GM12864 (cell line): ENCODE data around the gene MACROD2.

Source experiments
- DNase-seq: peaks from one replicate; pipeline ENCODE4 v3.0.0-alpha.2; 2011; ENCODE audit warnings: low read depth
- H3K4me3 ChIP-seq: 2 replicates; pipeline ENCODE4 v1.5.1; 2011; ENCODE audit warnings: mild to moderate bottlenecking, low read depth, low read length, control low read depth
- CTCF ChIP-seq: IDR thresholded peaks from 2 replicates; pipeline ENCODE4 v1.5.1; 2011; ENCODE audit warnings: low read depth, mild to moderate bottlenecking, moderate library complexity, low read length, control low read depth, inconsistent platforms; ENCODE audit errors: missing control alignments

MACROD2 gene

GRCh38 chr20:15332711-15333160, 1337.4 kb downstream of the MACROD2 start:
- no peak for DNase-seq
- no peak for TF ChIP-seq CTCF
- peak overlapping the region; percentile 32 for H3K4me3 ChIP-seq

- DNase-seq, result no peak
- H3K4me3 ChIP-seq, result peak overlapping the region; percentile 32
- TF ChIP-seq CTCF, result no peak
Observed at GRCh38 chr20:15333170-15333569, 1337.9 kb downstream of the MACROD2 start.

- no peak for DNase-seq
- H3K4me3 ChIP-seq, result no peak overlapping the region
- TF ChIP-seq CTCF, result no peak
Observed at GRCh38 chr20:15336011-15336410, 1340.7 kb downstream of the MACROD2 start.

GRCh38 chr20:15336536-15336935, 1341.2 kb downstream of the MACROD2 start:
- no peak overlapping the region for H3K4me3 ChIP-seq
- DNase-seq, result no peak
- no peak for TF ChIP-seq CTCF

GRCh38 chr20:15339264-15339663, 1343.9 kb downstream of the MACROD2 start:
- no peak for DNase-seq

GRCh38 chr20:15342991-15343523, 1347.7 kb downstream of the MACROD2 start:
- H3K4me3 ChIP-seq, result no peak overlapping the region
- DNase-seq, result no peak
- no peak for TF ChIP-seq CTCF

More at GRCh38 chr20:15339264-15339663, 1343.9 kb downstream of the MACROD2 start:
- no peak overlapping the region for H3K4me3 ChIP-seq
- TF ChIP-seq CTCF, result no peak

GRCh38 chr20:15345287-15345686, 1350.0 kb downstream of the MACROD2 start:
- no peak for DNase-seq
- TF ChIP-seq CTCF, result no peak
- no peak overlapping the region for H3K4me3 ChIP-seq
